B cell (primary cell): ENCODE measurements around the gene MCM5. TPM values are rescaled to one million over a fixed set of nuclear protein-coding genes. Genes with fewer than 3 reads are reported as not detected.

Source experiments
- ATAC-seq: fragments of 200-7000 bp; cut with Tn5 transposase; one replicate; pipeline ENCODE4 v1.10.0; 2021; ENCODE audit warnings: low read depth, mild to moderate bottlenecking, moderate number of reproducible peaks, moderate library complexity
- CTCF ChIA-PET: fragments of 350-600 bp; sonication (Branson Sonifier 250); formaldehyde crosslinking; loops from one replicate; lab custom pipeline; 2021; ENCODE audit warnings: antibody characterized with exemption, inconsistent platforms; lab: Charles Lee
- POLR2A ChIA-PET: fragments of 350-600 bp; sonication (Branson Sonifier 250); formaldehyde crosslinking; loops from one replicate; lab custom pipeline; 2021; ENCODE audit warnings: antibody characterized with exemption; lab: Charles Lee
- DNase-seq: peaks from one replicate; pipeline ENCODE4 v3.0.0; 2013
- H2AFZ ChIP-seq: 2 replicates; pipeline ENCODE4 v1.6.1; 2012; ENCODE audit warnings: mild to moderate bottlenecking, low read depth, low read length; ENCODE audit not compliant: insufficient read depth, poor library complexity, severe bottlenecking
- H3K27ac ChIP-seq, 2 donors: 1 replicate in 1 of 2; 2 replicates in 1 of 2; pipeline ENCODE4 v1.5.1; 2012 to 2013; ENCODE audit warnings: low read length in 2 of 2, mild to moderate bottlenecking in 2 of 2, moderate library complexity in 1 of 2
- H3K27me3 ChIP-seq, 4 experiments: fragments of 200-600 bp in 1 of 4; sonication (generic) in 1 of 4; replicated peaks in 1 of 4; 1 replicate in 2 of 4; 2 replicates in 2 of 4; pipeline versions ENCODE4 v1.6.1 to v1.7.0; 2013 to 2016; ENCODE audit warnings: low read length in 3 of 4, mild to moderate bottlenecking in 2 of 4, mixed read lengths in 1 of 4, moderate library complexity in 1 of 4; ENCODE audit not compliant: insufficient read depth in 4 of 4, control insufficient read depth in 3 of 4; ENCODE audit errors: control extremely low read depth in 1 of 4
- H3K36me3 ChIP-seq, 2 experiments: replicated peaks in 1 of 2; 1 replicate in 1 of 2; 2 replicates in 1 of 2; pipeline versions ENCODE4 v1.6.1 to v1.7.1; 2013; ENCODE audit warnings: low read length in 1 of 2; ENCODE audit not compliant: insufficient read depth in 2 of 2, control insufficient read depth in 1 of 2; ENCODE audit errors: control extremely low read depth in 1 of 2, extremely low read depth in 1 of 2
- H3K4me1 ChIP-seq, 2 donors: fragments of 200-600 bp in 1 of 2; sonication (generic) in 1 of 2; 1 replicate in 1 of 2; 2 replicates in 1 of 2; pipeline versions ENCODE4 v1.5.1 to v1.6.1; 2013 to 2017; ENCODE audit warnings: low read length in 2 of 2; ENCODE audit not compliant: control insufficient read depth in 2 of 2, insufficient read depth in 2 of 2
- H3K4me2 ChIP-seq: replicated peaks from 2 replicates; pipeline ENCODE3; 2012; ENCODE audit warnings: mild to moderate bottlenecking, low read depth, low read length; ENCODE audit not compliant: poor library complexity, severe bottlenecking
- H3K4me3 ChIP-seq, 5 experiments: fragments of 200-600 bp in 1 of 5; sonication (generic) in 1 of 5; 1 replicate in 3 of 5; 2 replicates in 2 of 5; pipeline versions ENCODE4 v1.5.1 to v1.7.0; 2011 to 2016; ENCODE audit warnings: low read length in 4 of 5, mild to moderate bottlenecking in 4 of 5, low read depth in 2 of 5, control low read depth in 1 of 5, moderate library complexity in 1 of 5; ENCODE audit not compliant: insufficient read depth in 1 of 5; ENCODE audit errors: control extremely low read depth in 1 of 5, extremely low read depth in 1 of 5
- H3K79me2 ChIP-seq: fragments of 200-600 bp; sonication (generic); one replicate; pipeline ENCODE4 v1.6.0; 2016; ENCODE audit warnings: low read length; ENCODE audit not compliant: control insufficient read depth, insufficient read depth
- H3K9ac ChIP-seq: fragments of 200-600 bp; sonication (generic); 2 replicates; pipeline ENCODE4 v1.6.1; 2017; ENCODE audit warnings: mild to moderate bottlenecking, low read length, moderate library complexity
- H3K9me3 ChIP-seq, 3 donors: one replicate each; pipeline versions ENCODE4 v1.6.1 to v1.7.1; 2013; ENCODE audit warnings: low read length in 2 of 3; ENCODE audit not compliant: control insufficient read depth in 2 of 3, insufficient read depth in 1 of 3; ENCODE audit errors: control extremely low read depth in 1 of 3
- H4K20me1 ChIP-seq: 2 replicates; pipeline ENCODE4 v1.6.0; 2012; ENCODE audit warnings: mild to moderate bottlenecking, low read length; ENCODE audit not compliant: insufficient read depth, control insufficient read depth, poor library complexity, severe bottlenecking
- H3K27ac Mint-ChIP-seq: one replicate; pipeline ENCODE4 v1.8.0; 2021; ENCODE audit warnings: mixed read lengths
- H3K27me3 Mint-ChIP-seq: one replicate; pipeline ENCODE4 v1.8.0; 2021; ENCODE audit warnings: mixed read lengths
- H3K4me1 Mint-ChIP-seq: one replicate; pipeline ENCODE4 v1.8.0; 2021; ENCODE audit warnings: mixed read lengths
- H3K4me3 Mint-ChIP-seq: one replicate; pipeline ENCODE4 v1.8.0; 2021; ENCODE audit warnings: mixed read lengths
- H3K9me3 Mint-ChIP-seq: one replicate; pipeline ENCODE4 v1.8.0; 2022; ENCODE audit warnings: mixed read lengths; ENCODE audit not compliant: insufficient read depth
- CTCF ChIP-seq: fragments of 200-600 bp; IDR thresholded peaks from one replicate; pipeline ENCODE4 v1.8.0; 2022; ENCODE audit warnings: antibody characterized with exemption, mild to moderate bottlenecking
- EZH2 ChIP-seq: IDR thresholded peaks from 2 replicates; pipeline ENCODE4 v1.6.1; 2012; ENCODE audit warnings: borderline replicate concordance, low read depth, mild to moderate bottlenecking, moderate library complexity, low read length; ENCODE audit not compliant: insufficient read depth, poor library complexity, severe bottlenecking
- WGBS: methylation state at CpG from one replicate; pipeline ENCODE4 v1.1.5; 2013; ENCODE audit warnings: missing lambda C conversion rate; ENCODE audit not compliant: insufficient coverage; 5-methylcytosine and 5-hydroxymethylcytosine counted together
- intact Hi-C: fragments of 100-400 bp; cut with micrococcal nuclease; formaldehyde crosslinking; loops from one replicate; pipeline ENCODE4 v1.10.0; 2022
- polyA plus RNA-seq: library from polyadenylated mRNA; depleted of rRNA; stranded (reverse); fragments of >200 nt; gene quantifications from 2 replicates; pipeline ENCODE4 v1.2.3, GENCODE V29; 2012
- total RNA-seq, 2 donors: library from RNA; stranded (reverse); fragments of 120-200 nt in 1 of 2; gene quantifications; 1 replicate in 1 of 2; 2 replicates in 1 of 2; pipeline versions ENCODE4 v1.2.3 to v1.2.4, GENCODE V29; 2013 to 2022

MCM5 gene
- total and polyA plus RNA-seq, 2 donors (not counting 1 experiment from before 2014, with no cell fraction given), result 112 to 203 TPM

- no peaks in the 10 kb centered on the region for H3K4me1 ChIP-seq
- peaks cover 8% of the 10 kb centered on the region for H3K79me2 ChIP-seq
- H2AFZ ChIP-seq, result no peak overlapping the region
- no peak overlapping the region for H3K4me2 ChIP-seq
- H3K36me3 ChIP-seq, result peaks cover 8 to 34% of the 10 kb centered on the region in 2 experiments
- ATAC-seq (no peak), DNase-seq (no peak)
- H3K9me3 ChIP-seq, result peaks cover 2 to 27% (median 13%) of the 10 kb centered on the region in 3 donors
- TF ChIP-seq CTCF (no peak), EZH2 (no peak)
- intact Hi-C loops, result loop anchor here (10.0 kb wide), 1 partner anchor 692 kb away; no protein-coding TSS in a partner anchor
- no peak overlapping the region for H3K4me3 ChIP-seq
- no peak overlapping the region for H3K9ac ChIP-seq
- WGBS, result 98% methylated on average over 10 of the region's 13 CpGs
- H3K27me3 ChIP-seq, result no peaks in the 10 kb centered on the region
- Mint-ChIP-seq H3K4me1 (peaks cover 4% of the 10 kb centered on the region), H3K9me3 (no peaks in the 10 kb centered on the region), H3K4me3 (no peak overlapping the region), H3K27me3 (no peaks in the 10 kb centered on the region), H3K27ac (no peak overlapping the region)
- peaks cover 17% of the 10 kb centered on the region for H4K20me1 ChIP-seq
- no peak overlapping the region for H3K27ac ChIP-seq
- CTCF ChIA-PET, result interaction anchor here (0.7 to 5.7 kb wide), 5 partner anchors 11 to 692 kb away, joined by 3 to 39 read pairs (median 14); no protein-coding TSS in a partner anchor
- POLR2A ChIA-PET, result interaction anchor here (0.6 kb wide), 1 partner anchor 118 kb away, joined by 3 read pairs; no protein-coding TSS in a partner anchor
These were observed 32.4 kb downstream of the MCM5 start for GRCh38 chr22:35432228-35432905.
